Measurements from ENCODE around the gene GTF3C5.
"Not testable (repeated sequence)": the region's sequence is repeated elsewhere in the genome, so short reads cannot be mapped to it uniquely, and the experiment has no call there.

The GTF3C5 gene

GRCh38 chr9:133032171-133032570, 1.4 kb downstream of the GTF3C5 start:
- DNase-seq = no peak

DNA sequence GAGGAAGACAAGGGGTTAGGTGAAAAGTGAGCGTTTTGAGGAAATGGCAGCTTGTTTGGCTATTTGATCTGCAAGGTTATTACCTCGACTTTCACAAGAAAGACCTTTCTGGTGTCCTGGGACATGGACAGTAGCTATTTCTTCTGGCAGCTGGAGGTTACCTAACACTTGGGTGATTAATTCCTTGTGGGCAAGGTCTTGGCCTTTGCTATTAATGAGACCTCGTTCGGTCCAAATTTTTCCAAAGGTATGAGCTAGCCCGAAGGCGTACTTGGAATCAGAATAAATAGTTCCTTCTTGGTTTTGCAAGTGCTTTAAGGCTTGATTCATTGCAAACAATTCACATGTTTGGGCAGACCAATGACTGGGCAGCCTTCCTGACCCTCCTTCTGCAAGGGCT, 4.9 kb downstream of the GTF3C5 start:
- DNase-seq = no peak

DNA sequence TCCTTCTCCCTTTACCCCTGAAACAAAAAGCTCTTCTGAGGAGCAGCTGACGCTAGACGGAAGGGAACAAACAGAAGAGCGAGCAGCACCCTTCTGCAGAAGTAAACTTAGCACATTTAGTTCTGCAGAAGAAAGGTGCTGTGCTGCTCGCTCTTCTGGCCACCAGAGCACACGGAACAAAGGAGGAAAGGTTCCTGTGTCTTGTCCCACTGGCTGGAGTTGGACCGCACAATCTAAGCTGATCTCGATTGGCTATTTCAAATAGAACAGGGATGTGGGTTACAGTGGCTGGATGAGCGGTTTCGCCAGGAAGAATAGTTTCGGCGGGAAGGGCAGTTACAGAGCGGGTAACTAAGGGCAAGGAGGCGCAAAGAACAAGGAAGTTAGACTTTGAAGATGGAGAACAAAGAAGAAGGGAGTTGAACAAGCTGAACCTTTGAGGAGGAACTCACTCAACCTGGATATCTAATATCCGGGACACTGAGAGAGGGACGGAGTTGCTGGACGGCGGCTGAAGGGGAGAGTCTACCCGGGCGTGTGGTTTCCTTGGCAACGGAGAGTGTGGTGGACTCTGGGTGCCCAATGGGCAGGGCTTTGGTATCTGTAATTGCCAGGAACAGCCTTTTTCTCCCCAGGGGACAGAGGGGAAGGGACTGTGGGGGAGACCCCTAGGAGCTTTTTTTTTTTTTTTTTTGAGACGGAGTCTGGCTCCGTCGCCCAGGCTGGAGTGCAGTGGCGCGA, 7.1 kb downstream of the GTF3C5 start:
- no peak for DNase-seq

- not testable (repeated sequence) for DNase-seq
These were observed 10.2 kb downstream of the GTF3C5 start for GRCh38 chr9:133040892-133041479.

DNA sequence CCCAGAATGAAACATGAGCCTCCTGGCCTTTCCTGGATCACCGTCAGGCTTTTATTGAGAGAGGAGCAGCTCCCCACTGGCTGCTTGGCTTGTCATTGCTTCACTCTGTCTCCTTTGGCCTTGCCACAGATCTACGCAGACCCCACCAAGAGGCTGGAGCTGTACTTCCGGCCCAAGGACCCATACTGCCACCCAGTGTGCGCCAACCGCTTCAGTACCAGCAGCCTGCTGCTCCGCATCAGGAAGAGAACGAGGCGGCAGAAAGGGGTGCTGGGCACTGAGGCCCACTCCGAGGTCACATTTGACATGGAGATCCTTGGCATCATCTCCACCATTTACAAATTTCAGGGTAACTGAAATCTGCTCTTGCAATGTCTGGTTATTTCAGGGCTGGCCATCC, 11.2 kb downstream of the GTF3C5 start:
- DNase-seq = no peak

DNA sequence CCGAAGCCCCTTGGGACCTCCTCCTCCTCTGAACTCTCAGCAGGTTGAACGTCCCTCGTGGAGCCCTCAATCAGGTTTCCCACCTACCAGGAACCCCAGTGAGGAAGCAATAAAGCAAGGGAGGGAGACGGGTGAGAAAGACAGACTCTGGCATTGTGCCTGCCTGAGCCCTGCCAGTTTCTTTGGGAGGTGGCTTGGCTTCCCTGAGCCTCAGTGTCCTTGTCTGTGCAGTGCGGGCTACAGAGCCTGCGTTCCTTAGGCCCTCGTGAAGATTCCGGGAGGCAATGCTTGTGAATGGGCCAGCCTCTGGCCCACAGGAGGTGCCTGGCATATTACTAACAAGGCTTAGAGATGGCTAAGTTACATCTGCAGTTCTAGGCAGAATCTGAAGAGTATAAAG, 11.9 kb downstream of the GTF3C5 start:
- no peak for DNase-seq

DNA sequence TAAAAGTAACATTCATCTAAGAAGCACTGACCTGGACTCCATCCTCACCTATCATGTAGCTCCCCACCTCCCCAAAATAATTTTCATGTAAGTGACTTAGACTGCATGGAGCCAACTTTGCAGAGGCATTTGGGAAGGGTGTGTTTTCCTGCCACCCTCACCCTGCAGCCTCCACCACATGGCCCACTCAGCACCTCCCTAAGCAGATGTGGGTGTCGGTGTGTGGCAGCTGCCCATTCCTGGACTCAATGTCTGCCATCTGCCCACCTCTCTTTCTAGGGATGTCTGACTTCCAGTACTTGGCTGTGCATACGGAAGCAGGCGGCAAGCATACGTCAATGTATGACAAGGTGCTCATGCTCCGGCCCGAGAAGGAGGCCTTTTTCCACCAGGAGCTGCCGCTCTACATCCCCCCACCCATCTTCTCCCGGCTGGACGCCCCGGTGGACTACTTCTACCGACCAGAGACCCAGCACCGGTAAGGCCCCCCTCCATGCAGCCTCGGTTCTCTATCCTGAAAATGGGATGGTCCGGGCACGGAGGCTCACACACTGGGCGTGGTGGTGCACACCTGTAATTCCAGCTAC, 12.7 kb downstream of the GTF3C5 start:
- DNase-seq = no peak

DNA sequence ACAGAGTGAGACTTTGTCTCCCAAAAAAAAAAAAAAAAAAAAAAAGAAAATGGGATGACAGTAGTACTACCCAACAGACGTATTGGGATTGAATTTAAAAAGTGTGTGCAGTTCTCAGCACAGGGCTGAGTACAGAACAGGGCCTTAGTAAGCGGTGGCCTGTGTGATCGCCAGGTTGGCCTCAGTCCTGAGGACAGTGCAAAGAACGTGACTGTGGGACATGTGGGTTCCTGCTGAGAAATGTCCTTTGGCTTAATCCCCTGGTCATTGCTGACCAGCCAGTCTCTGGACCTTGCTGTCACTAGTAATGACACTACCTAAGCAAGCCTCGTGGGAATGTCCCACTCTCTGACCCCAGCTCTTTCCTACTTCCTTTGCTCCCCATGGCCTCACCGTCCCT, 13.3 kb downstream of the GTF3C5 start:
- no peak for DNase-seq

DNA sequence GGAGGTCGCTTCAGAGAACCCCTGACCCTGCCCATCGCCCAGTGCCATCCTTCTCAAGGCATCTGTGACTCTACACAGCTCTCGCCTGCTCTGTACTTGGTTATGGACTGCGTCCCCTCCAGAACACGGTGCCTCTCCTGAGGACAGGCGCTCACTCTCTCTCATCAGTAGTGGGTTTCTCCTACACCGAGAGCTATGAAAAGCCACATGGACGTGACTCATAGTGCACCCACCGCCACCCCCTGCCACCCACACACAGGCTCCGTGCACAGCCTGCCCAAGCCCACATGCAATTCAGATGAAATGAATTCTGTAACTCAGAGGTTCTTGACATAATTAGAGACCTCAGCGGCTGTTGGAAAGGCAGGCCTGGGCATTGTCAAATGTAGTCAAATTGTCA, 13.9 kb downstream of the GTF3C5 start:
- no peak for DNase-seq

DNA sequence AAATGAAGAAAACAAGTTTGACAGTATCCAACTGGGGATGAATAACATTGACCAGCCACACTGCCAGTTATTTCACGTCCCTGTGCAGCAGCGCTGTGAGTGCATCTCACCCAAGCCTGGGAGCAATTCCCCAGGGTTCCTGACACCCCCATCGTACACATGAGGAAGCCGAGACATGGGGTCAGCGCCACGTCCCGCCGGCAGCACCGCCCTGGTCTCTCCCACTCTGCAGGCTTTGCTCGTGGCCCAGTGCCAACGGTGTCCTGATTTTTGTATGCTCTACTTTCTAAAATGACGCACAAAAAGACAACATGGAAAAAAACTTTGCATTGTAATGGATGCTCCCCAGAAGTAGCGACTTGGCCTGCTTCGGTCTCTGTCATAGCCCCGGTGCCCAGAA, 14.3 kb downstream of the GTF3C5 start:
- no peak for DNase-seq

- no peak for DNase-seq
These were observed 15.6 kb downstream of the GTF3C5 start for GRCh38 chr9:133046196-133046899.

DNA sequence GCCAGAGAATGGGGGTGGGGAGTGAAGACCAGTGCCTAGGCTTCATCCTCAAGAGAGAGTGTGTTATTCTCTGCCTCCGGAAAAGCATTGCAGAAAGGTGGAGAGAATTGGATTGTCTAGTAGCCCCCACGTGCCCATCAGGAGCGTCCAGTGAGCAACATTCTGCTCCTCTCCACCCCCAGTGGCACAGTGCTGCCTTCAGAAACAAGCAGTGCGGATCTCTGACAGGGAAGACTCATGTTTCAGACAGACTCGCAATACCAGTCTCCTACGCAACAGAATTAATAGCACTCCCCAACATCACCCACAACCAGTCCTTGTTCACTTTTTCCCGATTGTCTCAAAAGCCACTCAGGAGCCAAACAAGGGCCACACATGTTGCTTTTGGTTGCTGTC, 16.1 kb downstream of the GTF3C5 start:
- DNase-seq = no peak

GRCh38 chr9:133048595-133048994, 17.8 kb downstream of the GTF3C5 start:
- no peak for DNase-seq

DNA sequence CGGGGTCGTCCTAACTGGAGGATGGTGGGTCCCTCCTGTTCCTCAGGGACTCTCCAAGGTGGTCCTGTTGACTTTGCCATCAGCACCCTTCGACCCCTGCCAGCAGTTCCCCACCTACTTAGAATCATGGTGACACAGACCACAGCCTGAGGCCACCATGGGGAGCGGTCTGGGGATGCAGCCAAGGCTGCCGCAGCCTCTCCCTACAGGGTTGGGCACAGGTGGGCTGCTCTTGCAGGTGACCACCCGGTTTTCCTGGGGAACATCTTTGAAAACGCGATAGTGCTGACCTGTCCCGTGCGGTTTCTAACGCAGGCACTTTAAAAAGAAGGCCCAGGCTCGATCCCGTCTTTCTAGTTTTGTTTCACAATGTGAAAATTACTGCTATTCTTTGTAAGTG, 18.2 kb downstream of the GTF3C5 start:
- DNase-seq = no peak

DNA sequence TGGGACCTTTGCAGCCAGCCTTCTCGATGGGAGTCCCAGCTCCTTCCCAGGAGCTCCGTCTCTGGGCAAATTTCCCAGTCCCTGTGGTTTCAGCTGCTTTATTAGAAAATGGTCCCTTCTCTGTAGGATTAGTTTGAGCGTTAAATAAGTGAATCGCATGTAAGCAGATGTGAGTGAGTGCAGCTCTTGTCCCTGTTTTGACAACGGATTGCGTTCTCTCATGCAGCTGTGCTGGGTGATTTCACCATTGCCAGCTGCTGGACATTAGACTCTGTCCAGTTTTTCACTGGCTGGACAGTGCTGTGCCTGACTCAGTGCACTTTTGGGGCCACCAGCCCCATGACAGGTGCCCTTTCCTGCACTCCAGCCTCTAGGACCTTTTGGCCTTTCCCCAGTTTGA, 19.3 kb downstream of the GTF3C5 start:
- DNase-seq = no peak

- no peak for DNase-seq
These were observed 20.0 kb downstream of the GTF3C5 start for GRCh38 chr9:133050781-133051180.

- no peak for DNase-seq
These were observed 20.6 kb downstream of the GTF3C5 start for GRCh38 chr9:133051281-133051900.

GRCh38 chr9:133051966-133052539, 21.3 kb downstream of the GTF3C5 start:
- DNase-seq = no peak

- no peak for DNase-seq
These were observed 23.5 kb downstream of the GTF3C5 start for GRCh38 chr9:133054194-133054890.

DNA sequence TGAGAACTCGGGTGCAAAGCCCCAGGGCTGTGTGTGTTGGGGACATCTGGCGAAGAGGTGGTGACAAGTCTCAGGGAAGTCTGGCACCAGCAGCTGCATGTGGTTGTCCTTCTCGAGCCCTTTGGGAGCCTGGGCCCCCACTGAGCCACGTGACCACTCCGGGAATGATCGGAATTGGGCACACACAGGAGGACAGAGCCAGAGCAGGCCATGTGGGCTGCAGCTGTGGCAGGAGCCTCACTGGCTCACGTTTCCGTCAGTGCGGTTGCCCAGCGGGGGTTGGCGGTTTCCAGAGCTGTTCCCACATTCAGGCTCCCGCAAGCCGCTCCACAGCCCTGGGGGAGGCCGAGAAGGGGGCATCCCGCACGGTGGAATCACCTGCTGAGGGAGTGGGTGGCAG, 24.2 kb downstream of the GTF3C5 start:
- no peak for DNase-seq

- no peak for DNase-seq
These were observed 25.1 kb downstream of the GTF3C5 start for GRCh38 chr9:133055788-133056420.

DNA sequence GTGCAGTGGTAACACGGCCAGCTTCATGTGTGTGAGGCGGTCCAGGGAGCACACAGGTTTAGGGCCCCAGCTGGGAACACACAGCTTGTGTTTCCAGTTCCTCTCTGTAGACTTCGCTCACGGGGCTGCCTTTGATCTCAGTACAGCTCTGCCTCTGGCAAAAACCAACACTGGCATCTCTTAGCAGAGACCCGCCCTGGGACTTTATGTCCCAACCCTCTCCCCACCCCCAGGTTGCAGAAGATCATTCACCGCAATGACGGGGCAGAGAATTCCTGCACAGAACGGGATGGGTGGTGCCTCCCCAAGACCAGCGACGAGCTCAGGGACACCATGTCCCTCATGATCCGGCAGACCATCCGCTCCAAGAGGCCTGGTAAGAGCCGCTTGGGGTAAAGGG, 25.7 kb downstream of the GTF3C5 start:
- DNase-seq = no peak
